GM12878 (cell line): ENCODE measurements around the gene HIRIP3. TPM values are rescaled to one million over a fixed set of nuclear protein-coding genes. Genes with fewer than 3 reads are reported as not detected.

Source experiments
- ATAC-seq: fragments of 200-7000 bp; cut with Tn5 transposase; 3 replicates; pipeline ENCODE4 v1.9.1; 2020; ENCODE audit warnings: mild to moderate bottlenecking, moderate library complexity
- Bru-seq: library from RNA; stranded (reverse); fragments of 400-500 nt; gene quantifications from one replicate; lab custom pipeline; 2021; lab: Mats Ljungman, UMichigan
- BruChase-seq, 2 experiments: library from RNA; stranded (reverse); fragments of 400-500 nt; gene quantifications; one replicate each; lab custom pipeline; 2021; lab: Mats Ljungman, UMichigan
- BruUV-seq: library from RNA; stranded (reverse); fragments of 400-500 nt; replicated peaks from 2 replicates; lab custom pipeline; 2021; lab: Mats Ljungman, UMichigan
- CTCF ChIA-PET: fragments of 300-600 bp; sonication (Branson Sonifier 250); formaldehyde crosslinking; extraction: SDS; loops from one replicate; lab custom pipeline; 2021; ENCODE audit warnings: inconsistent platforms; lab: Yijun Ruan, JAX
- POLR2A ChIA-PET: fragments of 350-600 bp; formaldehyde crosslinking; extraction: SDS; loops from one replicate; lab custom pipeline; 2021; ENCODE audit warnings: inconsistent platforms; lab: Charles Lee
- RAD21 ChIA-PET: fragments of 300-600 bp; sonication (Branson Sonifier 250); formaldehyde crosslinking; loops from one replicate; lab custom pipeline; 2023; ENCODE audit warnings: antibody characterized with exemption; ENCODE audit not compliant: unreplicated experiment; lab: Charles Lee
- SMC1A ChIA-PET: fragments of 300-600 bp; sonication (Branson Sonifier 250); formaldehyde crosslinking; loops from one replicate; lab custom pipeline; 2023; ENCODE audit not compliant: unreplicated experiment, uncharacterized antibody; lab: Charles Lee
- DNase-seq: peaks from one replicate; pipeline ENCODE4 v3.0.0-alpha.2; 2011; ENCODE audit warnings: low read depth, low spot score
- FAIRE-seq: peaks from 3 replicates; lab custom pipeline; 2011; peaks lifted over from hg19 to GRCh38; lab: Jason Lieb, UNC
- H2AFZ ChIP-seq: 2 replicates; pipeline ENCODE4 v1.6.0; 2011; ENCODE audit warnings: low read depth, low read length, control low read depth; ENCODE audit not compliant: control insufficient read depth
- H3K27ac ChIP-seq: 2 replicates; pipeline ENCODE4 v1.5.1; 2011; ENCODE audit warnings: control low read depth; ENCODE audit not compliant: control insufficient read depth, insufficient read depth
- H3K27me3 ChIP-seq, 2 experiments: replicated peaks in 1 of 2; 2 replicates each; pipeline versions ENCODE4 v1.6.0 to v1.6.1; 2011; ENCODE audit warnings: low read length in 1 of 2; ENCODE audit not compliant: control insufficient read depth in 2 of 2, insufficient read depth in 2 of 2
- H3K36me3 ChIP-seq, 2 experiments: 2 replicates each; pipeline ENCODE4 v1.5.1; 2011; ENCODE audit warnings: low read length in 1 of 2; ENCODE audit not compliant: control insufficient read depth in 2 of 2, insufficient read depth in 2 of 2
- H3K4me1 ChIP-seq: 2 replicates; pipeline ENCODE4 v1.6.1; 2011; ENCODE audit warnings: mild to moderate bottlenecking, low read length, moderate library complexity, mixed read lengths; ENCODE audit not compliant: control insufficient read depth, insufficient read depth
- H3K4me2 ChIP-seq: 2 replicates; pipeline ENCODE4 v1.6.0; 2011; ENCODE audit warnings: control low read depth; ENCODE audit not compliant: control insufficient read depth, insufficient read depth
- H3K4me3 ChIP-seq: fragments of 200-600 bp; sonication (generic); 2 replicates; pipeline ENCODE4 v1.5.1; 2016
- H3K79me2 ChIP-seq: 2 replicates; pipeline ENCODE4 v1.6.0; 2011; ENCODE audit warnings: low read length; ENCODE audit not compliant: control insufficient read depth, insufficient read depth
- H3K9ac ChIP-seq: 2 replicates; pipeline ENCODE4 v1.8.0; 2011; ENCODE audit warnings: low read length, control low read depth, mixed read lengths; ENCODE audit not compliant: control insufficient read depth, insufficient read depth
- H3K9me3 ChIP-seq: replicated peaks from 3 replicates; pipeline ENCODE4 v1.5.1; 2011; ENCODE audit warnings: mild to moderate bottlenecking, low read length; ENCODE audit not compliant: control insufficient read depth, insufficient read depth
- H4K20me1 ChIP-seq: 2 replicates; pipeline ENCODE4 v1.6.0; 2011; ENCODE audit not compliant: control insufficient read depth, insufficient read depth
- CHD2 ChIP-seq: IDR thresholded peaks from 2 replicates; pipeline ENCODE4 v1.6.1; 2011; ENCODE audit warnings: low read depth, low read length, improper control_type of control experiment, borderline replicate concordance
- E2F8 ChIP-seq: fragments of 450-650 bp; IDR thresholded peaks from 2 replicates; pipeline ENCODE4 v1.6.1; 2018; ENCODE audit warnings: mild to moderate bottlenecking, low read depth, moderate library complexity; ENCODE audit not compliant: partially characterized antibody
- ESRRA ChIP-seq: IDR thresholded peaks from 2 replicates; pipeline ENCODE4 v1.6.1; 2012; ENCODE audit warnings: mild to moderate bottlenecking, low read length, improper control_type of control experiment
- IKZF1 ChIP-seq: fragments of 450-650 bp; conservative IDR thresholded peaks from 2 replicates; pipeline ENCODE4 v1.6.1; 2017; ENCODE audit warnings: antibody characterized with exemption, mild to moderate bottlenecking
- MTA2 ChIP-seq: fragments of 450-650 bp; IDR thresholded peaks from 2 replicates; pipeline ENCODE4 v1.6.1; 2016; ENCODE audit warnings: low read depth, mild to moderate bottlenecking, moderate library complexity
- MYB ChIP-seq: fragments of 150-350 bp; IDR thresholded peaks from 2 replicates; pipeline ENCODE4 v1.6.1; 2014; ENCODE audit warnings: mild to moderate bottlenecking, low read depth, low read length, borderline replicate concordance
- NFIC ChIP-seq: IDR thresholded peaks from 2 replicates; pipeline ENCODE4 v1.6.1; 2012; ENCODE audit warnings: low read depth, mild to moderate bottlenecking, inconsistent platforms, low read length, moderate library complexity
- SIN3A ChIP-seq: IDR thresholded peaks from 2 replicates; pipeline ENCODE4 v1.6.1; 2012; ENCODE audit warnings: low read depth, low read length, improper control_type of control experiment
- SREBF1 ChIP-seq: IDR thresholded peaks from 2 replicates; pipeline ENCODE4 v1.6.1; 2012; ENCODE audit warnings: mild to moderate bottlenecking, low read length
- SUPT20H ChIP-seq: IDR thresholded peaks from 2 replicates; pipeline ENCODE4 v1.6.1; 2011; ENCODE audit warnings: low read depth, mild to moderate bottlenecking, low read length, moderate library complexity, borderline replicate concordance; ENCODE audit not compliant: control insufficient read depth
- ZNF687 ChIP-seq: fragments of 450-650 bp; IDR thresholded peaks from 2 replicates; pipeline ENCODE4 v1.6.1; 2017; ENCODE audit warnings: mild to moderate bottlenecking, moderate library complexity
- WGBS: methylation state at CpG from one replicate; pipeline ENCODE4 v1.1.6; 2016; ENCODE audit warnings: low lambda C conversion rate; ENCODE audit not compliant: insufficient replicate concordance, insufficient coverage; ENCODE audit errors: missing lambda C conversion rate; 5-methylcytosine and 5-hydroxymethylcytosine counted together
- in situ Hi-C: fragments of 300-500 bp; cut with MboI; formaldehyde crosslinking; loops from 9 replicates; pipeline ENCODE4 v1.14.3; 2018; ENCODE audit warnings: mixed read lengths
- intact Hi-C: fragments of 100-400 bp; cut with micrococcal nuclease; formaldehyde crosslinking; loops from one replicate; pipeline ENCODE4 v1.14.2; 2022; ENCODE audit not compliant: unreplicated experiment
- long read RNA-seq, 2 experiments: library from polyadenylated mRNA; unstranded; transcript quantifications; one replicate each; pipeline ENCODE4 v2.0.0, GENCODE V29; 2019 to 2020
- polyA minus RNA-seq, 3 experiments: library from RNA; depleted of rRNA, polyadenylated mRNA; stranded (reverse); fragments of >200 nt; gene quantifications; 2 replicates each; pipeline ENCODE4 v1.2.3, GENCODE V29; 2011
- polyA plus RNA-seq, 11 experiments: library from polyadenylated mRNA; depleted of rRNA in 4 of 11; unstranded in 6 of 11; stranded (reverse) in 5 of 11; fragments of >200 nt; fragmentation: Nextera tagmentation in 4 of 11; fragmentation: Illumina TruSeq in 1 of 11; extraction: Ambion mirVana in 4 of 11; extraction: Trizol in 1 of 11; gene quantifications; 1 replicate in 1 of 11; 2 replicates in 10 of 11; pipeline versions ENCODE4 v1.2.1 to v1.2.3, GENCODE V29; 2011 to 2016; ENCODE audit warnings: inconsistent platforms in 2 of 11, missing spikeins in 2 of 11, low read depth in 1 of 11
- total RNA-seq, 4 experiments: library from RNA; depleted of rRNA in 3 of 4; stranded (reverse); fragments of >200 nt in 3 of 4; fragmentation: Illumina TruSeq in 1 of 4; extraction: Trizol in 1 of 4; gene quantifications; 2 replicates each; pipeline versions ENCODE4 v1.2.1 to v1.2.3, GENCODE V29; 2013 to 2021

The HIRIP3 gene
- 4.3 and 5.9 TPM in 2 replicates for total RNA-seq (2013; cell fraction: nucleolus; rRNA removed)
- total RNA-seq (2014; rRNA removed) (19.1 and 30.1 TPM in 2 replicates), total RNA-seq (2014; rRNA removed; fragmentation: Illumina TruSeq; extraction: Trizol) (13.9 and 14.7 TPM in 2 replicates), total RNA-seq (2021) (26.1 and 26.5 TPM in 2 replicates), polyA plus RNA-seq (2011; rRNA removed) (6.2 and 10.9 TPM in 2 replicates), polyA plus RNA-seq (2014; fragmentation: Illumina TruSeq; extraction: Trizol) (14.8 and 21.2 TPM in 2 replicates), polyA plus RNA-seq (2014; fragmentation: Nextera tagmentation; extraction: Ambion mirVana) (1 to 10 TPM; 4.1 to 9.8 TPM), polyA plus RNA-seq (2014; rRNA removed) (33.1 and 36.7 TPM in 2 replicates), polyA plus RNA-seq (2016; fragmentation: Nextera tagmentation; extraction: Ambion mirVana) (10 to 100 TPM; 40.5 to 43.5 TPM), polyA minus RNA-seq (2011; rRNA and poly(A)+ RNA removed) (3.1 and 10.0 TPM in 2 replicates), Bru-seq, nascent RNA (percentile 72 among the genes with signal in this experiment), BruChase-seq, experiment 1, labeled RNA remaining after a 6-hour chase (percentile 76 among the genes with signal in this experiment), BruChase-seq, experiment 2, labeled RNA remaining after a 2-hour chase (percentile 74 among the genes with signal in this experiment)
- polyA plus RNA-seq (2011; ENCODE audit: low read depth) = 6.3 TPM
- 19.1 and 30.2 TPM in 2 replicates for polyA plus RNA-seq (2011; cell fraction: cytosol; rRNA removed)
- polyA plus RNA-seq (2011; cell fraction: nucleus; rRNA removed) = 13.5 and 17.0 TPM in 2 replicates
- 15.0 and 17.3 TPM in 2 replicates for polyA plus RNA-seq (2012)
- 3.7 and 3.9 TPM in 2 replicates for polyA minus RNA-seq (2011; cell fraction: cytosol; rRNA and poly(A)+ RNA removed)
- 4.7 and 12.1 TPM in 2 replicates for polyA minus RNA-seq (2011; cell fraction: nucleus; rRNA and poly(A)+ RNA removed)
- long read RNA-seq, experiment 1, transcript HIRIP3-204 (6 exons, 988 nt) = minor isoform, 6 of 24 reads
- long read RNA-seq, experiment 1, transcript HIRIP3-201 (7 exons, 3,388 nt) = major isoform, 11 of 24 reads
- long read RNA-seq, experiment 1, partial matches to known transcripts = 4 of 24 reads
- long read RNA-seq, experiment 1, other reads (novel, unspliced or antisense) = 3 of 24 reads
- long read RNA-seq, experiment 2, transcript HIRIP3-201 (7 exons, 3,388 nt) = major isoform, 16 of 48 reads
- long read RNA-seq, experiment 2, transcript HIRIP3-204 (6 exons, 988 nt) = minor isoform, 15 of 48 reads
- long read RNA-seq, experiment 2, partial matches to known transcripts = 11 of 48 reads
- long read RNA-seq, experiment 2, other reads (novel, unspliced or antisense) = 6 of 48 reads

GRCh38 chr16:29995324-29995910 is at the start of gene HIRIP3:
Gene HIRIP3 (minus strand): TSS chr16:29995617. CDS start chr16:29995605, 12 bp downstream.
- WGBS = 1% methylated on average over 53 of the region's 53 CpGs
- in situ Hi-C loops = no loop called here
- peak; percentile 35 for DNase-seq
- Histone ChIP-seq H3K36me3 (peaks cover 8 to 15% of the 10 kb centered on the region in 2 experiments), H3K4me2 (peak within 1 kb of the TSS; percentile 95), H3K4me3 (peak within 1 kb of the TSS; percentile 81), H3K79me2 (peaks cover 19% of the 10 kb centered on the region), H2AFZ (peak within 1 kb of the TSS; percentile 98), H3K27ac (peak within 1 kb of the TSS; percentile 91), H3K27me3 (no peaks in the 10 kb centered on the region), H3K9me3 (no peaks in the 10 kb centered on the region), H3K9ac (peak within 1 kb of the TSS; percentile 88), H4K20me1 (no peaks in the 10 kb centered on the region), H3K4me1 (peaks cover 9% of the 10 kb centered on the region)
- BruUV-seq = no TSS peak
- peak; percentile 77 for ATAC-seq
- no peak for FAIRE-seq
- intact Hi-C loops = no loop called here
- RAD21 ChIA-PET = interaction anchor here (0.6 to 1.4 kb wide), 3 partner anchors 22 to 1503 kb away, joined by 3 to 5 read pairs (median 3); no protein-coding TSS in a partner anchor
- POLR2A ChIA-PET = interaction anchor here (0.5 to 2.8 kb wide), 6 partner anchors 20 to 69 kb away, joined by 3 to 16 read pairs (median 6); partner anchors contain the start of genes KCTD13, TAOK2 and TMEM219
- CTCF ChIA-PET = interaction anchor here (1.4 to 1.9 kb wide), 3 partner anchors 22 to 37 kb away, joined by 4 to 6 read pairs (median 5); partner anchors contain the start of genes TAOK2 and TMEM219
- SMC1A ChIA-PET = interaction anchor here (0.6 to 1.9 kb wide), 3 partner anchors 22 to 33 kb away, joined by 3 to 9 read pairs (median 3); partner anchors contain the start of genes TAOK2 and TMEM219
- TF ChIP-seq SREBF1 (no peak), ZNF687 (peak; percentile 86), IKZF1 (no peak), MYB (no peak), CHD2 (no peak), ESRRA (no peak), E2F8 (peak; percentile 61), SUPT20H (no peak), MTA2 (no peak), NFIC (no peak; the same call in 1 of the 2 replicates), SIN3A (peak; percentile 61; the same call in 1 of the 2 replicates)
